Ramos (cell line): ENCODE results near the gene RPS6KC1.
"Not testable (repeated sequence)": the region's sequence is repeated elsewhere in the genome, so short reads cannot be mapped to it uniquely, and the experiment has no call there.

Experiments
- in situ Hi-C: fragments of 300-500 bp; cut with MboI; formaldehyde crosslinking; loops from one replicate; pipeline ENCODE4 v1.14.3; 2022; ENCODE audit warnings: low sequenced_read_pairs; ENCODE audit not compliant: unreplicated experiment

Gene RPS6KC1

DNA sequence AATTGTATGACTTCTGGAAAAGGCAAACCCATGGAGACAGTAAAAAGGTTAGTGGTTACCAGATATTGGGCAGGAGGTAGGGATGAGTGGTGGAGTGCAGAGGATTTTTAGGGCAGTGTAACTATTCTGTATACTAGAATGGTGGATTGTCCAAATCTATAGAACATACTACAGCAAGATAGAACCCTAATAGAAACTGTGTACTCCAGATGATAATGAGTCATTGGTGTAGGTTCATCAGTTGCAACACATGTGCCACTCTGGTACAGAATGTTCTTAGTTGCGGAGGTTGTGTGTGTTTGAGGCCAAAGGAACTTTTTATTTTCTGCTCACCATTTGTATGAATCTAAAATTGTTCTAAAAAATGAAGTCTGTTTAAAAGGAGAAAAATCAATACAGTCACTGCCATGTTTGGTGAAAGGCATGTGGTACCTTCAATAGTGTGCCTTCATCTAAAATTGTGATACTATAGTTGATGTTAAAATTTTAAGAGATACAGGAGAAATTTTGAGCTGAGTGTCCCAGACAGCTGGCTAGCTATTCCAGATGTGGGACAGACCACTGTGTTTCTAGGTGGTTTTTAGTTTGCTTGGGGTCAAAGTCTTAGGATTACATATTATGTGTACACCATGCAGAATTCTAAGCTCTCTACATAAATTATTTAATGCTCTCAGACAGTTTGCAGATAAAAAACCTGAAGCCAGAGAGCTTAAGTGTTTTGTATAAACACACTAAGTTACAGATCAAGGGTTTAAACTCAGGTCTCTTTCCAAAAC is 150.5 kb downstream of the RPS6KC1 start:
- in situ Hi-C loops = no loop called here

DNA sequence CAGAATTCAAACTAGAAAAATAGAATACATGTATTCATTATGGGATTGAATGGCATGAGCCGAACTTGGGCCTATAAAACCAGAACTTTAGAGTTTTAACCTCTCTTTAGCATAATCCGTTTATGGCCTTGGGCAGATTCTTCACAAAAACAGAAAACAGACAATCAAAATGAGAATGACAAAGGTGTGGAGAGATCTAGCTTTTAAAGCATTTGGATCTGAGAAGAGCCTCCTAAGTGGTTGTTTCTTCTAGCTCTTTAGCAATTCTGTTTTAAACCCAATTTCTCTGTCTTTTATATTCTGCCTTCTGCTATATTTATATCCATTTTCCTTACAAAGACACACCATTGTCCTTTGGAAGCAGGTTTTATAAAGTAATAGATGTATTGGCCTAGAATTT is 160.2 kb downstream of the RPS6KC1 start:
- in situ Hi-C loops = no loop called here

DNA sequence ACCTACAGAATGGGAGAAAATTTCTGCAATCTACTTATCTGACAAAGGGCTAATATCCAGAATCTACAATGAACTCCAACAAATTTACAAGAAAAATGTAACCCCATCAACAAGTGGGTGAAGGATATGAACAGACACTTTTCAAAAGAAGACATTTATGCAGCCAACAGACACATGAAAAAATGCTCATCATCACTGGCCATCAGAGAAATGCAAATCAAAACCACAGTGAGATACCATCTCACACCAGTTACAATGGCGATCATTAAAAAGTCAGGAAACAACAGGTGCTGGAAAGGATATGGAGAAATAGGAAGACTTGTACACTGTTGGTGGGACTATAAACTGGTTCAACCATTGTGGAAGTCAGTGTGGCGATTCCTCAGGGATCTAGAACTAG is 168.0 kb downstream of the RPS6KC1 start:
- in situ Hi-C loops = not testable (repeated sequence)

DNA sequence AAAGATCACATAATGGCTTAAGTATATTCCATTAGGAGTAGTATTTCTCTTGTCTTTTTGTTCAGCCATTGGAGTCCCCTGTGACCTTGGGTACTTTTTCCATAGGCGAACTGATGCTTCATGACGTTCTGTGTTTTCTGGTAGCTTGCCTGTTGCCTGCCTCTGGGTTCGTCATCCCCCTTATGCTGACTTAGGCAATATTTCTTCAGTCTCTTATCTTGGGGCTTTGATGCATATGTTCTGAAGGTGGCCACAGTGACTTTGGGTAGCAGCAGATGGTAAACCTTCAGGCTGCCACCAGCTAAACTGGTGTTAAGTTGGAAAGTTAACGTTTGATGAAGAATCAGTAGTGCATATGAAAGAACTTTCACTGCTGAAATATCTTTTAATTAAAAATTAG is 170.2 kb downstream of the RPS6KC1 start:
- in situ Hi-C loops = no loop called here

DNA sequence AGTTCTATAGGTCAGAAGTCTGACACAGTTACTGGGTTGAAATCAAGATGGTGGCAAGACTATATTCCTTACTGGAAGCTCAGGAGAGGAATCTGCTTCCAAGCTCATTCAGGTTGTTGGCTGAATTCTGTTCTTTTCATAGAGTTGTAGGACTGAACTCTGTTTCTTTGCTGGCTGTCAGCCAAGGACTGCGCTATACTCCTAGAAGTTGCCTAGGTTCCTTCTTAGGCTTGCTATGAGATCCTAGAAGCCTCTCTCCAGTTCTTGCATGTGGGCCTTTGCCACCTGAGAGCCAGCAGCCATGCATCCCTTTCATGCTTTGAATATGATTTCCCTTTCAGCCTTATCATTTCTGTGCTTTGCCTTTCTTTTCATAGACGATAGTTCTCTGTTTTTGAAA is 176.4 kb downstream of the RPS6KC1 start:
- in situ Hi-C loops = no loop called here

DNA sequence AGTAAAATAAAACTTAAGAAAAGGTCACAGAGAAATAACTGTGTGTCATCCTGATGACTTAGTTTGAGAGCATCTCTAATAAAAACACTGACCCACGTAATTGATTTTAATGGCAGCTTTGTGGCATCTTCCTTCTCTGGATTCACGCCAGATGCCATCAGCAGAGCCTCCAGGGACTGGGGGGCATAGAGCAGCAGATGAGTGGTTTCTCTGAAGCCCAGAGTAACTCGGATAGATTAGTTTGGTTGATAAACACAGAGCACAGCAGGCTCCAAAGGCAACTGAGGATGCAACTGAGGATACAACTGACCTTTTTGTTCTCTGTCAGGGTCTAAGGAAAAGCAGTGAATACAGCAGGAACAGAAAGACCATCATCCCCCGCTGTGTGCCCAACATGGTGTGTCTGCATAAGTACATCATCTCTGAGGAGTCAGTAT is 180.8 kb downstream of the RPS6KC1 start:
- in situ Hi-C loops = no loop called here

DNA sequence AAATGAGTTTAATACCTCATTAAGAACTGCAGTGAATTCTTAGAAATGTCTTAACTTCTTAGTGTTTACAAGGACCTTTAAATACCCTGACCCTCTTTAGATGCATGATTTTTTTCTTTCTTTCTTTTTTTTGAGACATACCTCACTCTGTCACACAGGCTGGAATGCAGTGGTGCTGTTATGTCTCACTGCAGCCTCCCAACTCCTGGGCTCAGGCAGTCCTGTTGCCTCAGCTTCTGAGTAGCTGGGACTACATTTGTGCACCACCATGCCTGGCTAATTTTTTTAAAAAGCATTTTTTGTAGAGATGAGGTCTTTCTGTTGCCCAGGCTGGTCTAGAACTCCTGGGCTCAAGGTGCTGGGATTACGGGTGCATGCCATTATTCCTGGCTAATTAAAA is 191.8 kb downstream of the RPS6KC1 start:
- in situ Hi-C loops = no loop called here

DNA sequence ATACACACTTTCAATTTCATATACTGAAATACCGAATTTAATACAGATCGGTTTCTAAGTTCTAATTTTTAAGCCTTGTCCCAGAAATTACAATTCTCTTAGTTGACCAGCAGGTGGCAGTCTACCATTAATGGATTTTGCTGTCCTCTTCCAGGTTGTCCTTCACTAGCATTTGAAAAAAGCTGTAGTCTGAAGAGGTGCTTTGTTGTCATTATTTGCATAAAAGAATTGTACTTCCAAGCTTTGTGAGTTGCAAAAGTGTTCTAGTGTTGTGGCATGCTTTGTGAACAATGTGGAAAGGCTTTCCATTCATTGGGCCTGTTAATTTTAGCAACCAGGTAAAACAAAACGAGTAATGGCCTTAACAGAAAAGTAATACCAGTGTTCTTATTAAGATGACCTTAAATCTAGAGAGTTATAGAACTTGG is 193.6 kb downstream of the RPS6KC1 start:
- in situ Hi-C loops = no loop called here

DNA sequence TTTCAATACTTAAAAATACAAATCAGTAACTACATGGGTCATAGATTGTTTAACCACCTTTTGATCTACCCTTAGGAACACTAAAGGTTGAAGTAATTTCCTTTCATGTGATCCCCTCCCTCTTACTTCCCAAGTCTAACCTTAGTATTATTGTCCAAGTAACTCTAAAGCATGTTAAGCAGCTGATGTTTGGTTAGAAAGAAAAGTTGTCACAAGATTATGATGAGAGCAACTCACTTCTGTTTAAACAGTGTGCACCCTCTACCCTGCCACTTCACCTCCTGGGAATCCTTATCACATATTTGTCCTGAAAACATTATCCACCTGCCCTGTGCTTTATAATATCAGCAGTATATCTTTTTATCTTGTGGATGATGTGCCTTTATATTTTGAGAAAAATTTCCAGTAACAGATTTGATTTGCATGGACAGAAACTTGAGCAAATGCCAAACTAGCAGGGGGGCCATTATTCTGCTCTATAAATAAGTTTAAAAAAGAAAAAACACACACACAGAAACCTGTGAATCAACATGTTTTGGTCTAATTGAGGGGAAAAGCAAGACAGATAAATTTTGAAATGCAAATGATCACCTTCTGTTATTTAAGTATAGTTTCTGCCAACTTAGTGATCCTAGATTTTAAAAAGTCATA is 194.3 kb downstream of the RPS6KC1 start:
- in situ Hi-C loops = no loop called here

DNA sequence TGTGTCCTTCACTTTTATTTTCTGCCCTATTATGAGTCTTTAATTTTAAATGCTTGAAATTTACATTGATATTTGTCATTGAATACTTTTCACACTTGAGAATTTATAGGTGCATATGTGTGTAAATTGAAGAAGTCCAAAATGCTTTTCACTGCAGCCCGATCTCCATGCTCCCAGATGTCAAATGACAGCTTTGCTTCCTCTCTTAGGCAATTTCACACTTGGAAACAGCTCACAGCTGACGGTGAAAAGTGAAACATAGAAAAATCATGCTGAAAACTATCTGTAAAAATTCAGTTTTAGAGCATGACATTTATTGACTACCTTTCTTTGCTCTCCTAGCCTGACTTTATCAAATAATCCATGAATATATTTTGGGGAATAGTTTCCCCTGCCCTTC is 196.0 kb downstream of the RPS6KC1 start:
- in situ Hi-C loops = no loop called here

DNA sequence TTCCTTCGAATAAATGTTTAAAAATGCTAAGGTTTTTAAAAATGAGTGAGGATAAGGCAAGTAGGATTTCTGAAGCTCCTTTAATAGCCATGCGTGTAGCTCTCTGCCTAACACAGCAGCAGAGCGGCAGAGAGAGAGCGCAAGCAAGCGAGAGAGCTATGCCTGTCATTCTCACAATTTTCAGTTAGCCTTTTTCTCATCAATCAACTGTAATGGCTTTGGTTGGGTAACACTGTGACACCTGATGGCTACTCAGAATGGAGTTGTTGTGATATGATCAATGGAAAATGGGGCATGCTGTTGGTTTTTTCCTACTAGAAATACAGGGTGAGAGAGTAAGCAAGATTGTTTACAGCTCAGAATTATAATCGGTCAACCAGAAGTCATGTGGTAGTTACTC is 198.4 kb downstream of the RPS6KC1 start:
- in situ Hi-C loops = no loop called here

DNA sequence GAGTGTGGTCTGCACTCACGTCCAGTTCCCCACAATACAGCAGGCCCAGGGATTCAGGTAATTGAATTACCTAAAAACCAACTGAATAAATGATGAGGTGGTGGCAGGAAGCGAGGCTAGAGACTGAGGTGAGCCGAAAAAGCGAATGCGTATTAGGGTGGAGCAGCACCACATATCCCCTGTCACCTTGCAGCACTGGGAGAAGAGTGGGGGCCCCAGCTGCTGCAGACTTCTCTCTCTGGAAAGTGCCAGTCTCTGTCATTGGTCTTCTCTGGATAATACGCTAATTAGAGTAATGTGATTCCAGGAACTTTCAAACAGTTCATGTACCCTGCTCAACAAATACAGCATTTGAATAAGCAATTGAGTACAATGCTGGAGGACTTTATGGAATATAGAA is 199.0 kb downstream of the RPS6KC1 start:
- in situ Hi-C loops = no loop called here

DNA sequence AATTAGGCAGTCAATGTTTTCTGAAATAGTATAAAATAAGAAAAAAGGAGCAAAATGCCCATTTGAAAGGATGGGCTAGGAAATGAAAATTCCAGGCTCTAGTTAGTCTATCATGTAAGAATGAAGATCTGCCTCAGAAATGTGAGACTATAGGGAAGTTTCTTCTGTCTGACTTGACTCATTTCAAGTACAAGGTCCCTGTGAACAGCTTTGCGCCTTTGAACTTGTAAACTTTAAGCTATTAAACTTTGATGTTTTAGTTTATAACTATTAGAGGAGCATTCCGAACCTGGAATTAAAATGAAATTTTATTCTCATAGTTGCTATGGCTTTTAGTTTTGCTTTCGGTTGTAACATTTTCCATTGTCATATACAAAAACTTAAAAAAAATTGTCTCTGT is 199.4 kb downstream of the RPS6KC1 start:
- in situ Hi-C loops = no loop called here

DNA sequence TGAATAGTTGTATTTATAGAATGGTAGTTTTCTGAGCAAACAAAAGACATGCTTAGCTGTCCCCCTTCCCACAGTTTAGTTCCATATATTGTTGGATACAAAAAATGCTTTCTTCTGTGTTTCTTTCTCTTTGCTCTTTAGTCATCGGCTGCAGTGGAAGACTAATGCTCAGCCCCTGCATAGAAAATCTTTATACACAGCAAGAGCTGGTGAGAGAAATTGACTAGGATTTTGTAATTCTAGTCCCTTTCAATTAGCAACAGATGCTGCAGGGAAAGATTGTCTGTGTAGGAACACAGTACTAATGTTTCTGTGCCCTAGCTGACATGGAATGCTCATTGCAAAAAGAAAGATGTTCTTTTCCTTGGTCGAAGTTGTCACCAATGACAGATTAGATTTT is 200.9 kb downstream of the RPS6KC1 start:
- in situ Hi-C loops = no loop called here

DNA sequence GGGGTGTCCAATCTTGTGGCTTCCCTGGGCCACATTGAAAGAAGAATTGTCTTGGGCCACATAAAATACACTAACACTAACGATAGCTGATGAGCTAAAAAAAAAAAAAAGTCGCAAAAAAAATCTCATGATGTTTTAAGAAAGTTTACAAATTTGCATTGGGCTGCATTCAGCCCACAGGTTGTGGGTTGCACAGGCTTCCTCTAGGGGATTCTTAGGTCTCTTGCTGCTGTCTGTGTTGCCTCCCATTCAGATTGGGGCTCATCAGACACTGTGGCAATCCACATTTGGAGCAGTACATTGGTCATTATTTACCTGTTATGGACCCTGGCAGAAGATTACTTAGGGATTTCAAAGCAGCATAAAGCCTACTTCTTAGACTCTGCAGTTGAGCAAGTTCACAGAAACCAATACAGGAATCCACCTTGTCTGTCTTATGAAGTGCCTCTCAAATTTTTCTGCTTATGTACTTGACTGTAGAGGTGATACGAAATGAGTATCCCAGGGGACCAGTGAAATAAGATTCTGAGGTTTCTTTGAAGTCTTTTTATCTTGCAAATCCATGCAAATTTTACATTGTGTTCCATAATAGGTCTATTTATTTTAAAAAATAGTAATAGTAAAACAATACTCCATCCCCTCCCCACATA is 205.5 kb downstream of the RPS6KC1 start:
- in situ Hi-C loops = no loop called here

DNA sequence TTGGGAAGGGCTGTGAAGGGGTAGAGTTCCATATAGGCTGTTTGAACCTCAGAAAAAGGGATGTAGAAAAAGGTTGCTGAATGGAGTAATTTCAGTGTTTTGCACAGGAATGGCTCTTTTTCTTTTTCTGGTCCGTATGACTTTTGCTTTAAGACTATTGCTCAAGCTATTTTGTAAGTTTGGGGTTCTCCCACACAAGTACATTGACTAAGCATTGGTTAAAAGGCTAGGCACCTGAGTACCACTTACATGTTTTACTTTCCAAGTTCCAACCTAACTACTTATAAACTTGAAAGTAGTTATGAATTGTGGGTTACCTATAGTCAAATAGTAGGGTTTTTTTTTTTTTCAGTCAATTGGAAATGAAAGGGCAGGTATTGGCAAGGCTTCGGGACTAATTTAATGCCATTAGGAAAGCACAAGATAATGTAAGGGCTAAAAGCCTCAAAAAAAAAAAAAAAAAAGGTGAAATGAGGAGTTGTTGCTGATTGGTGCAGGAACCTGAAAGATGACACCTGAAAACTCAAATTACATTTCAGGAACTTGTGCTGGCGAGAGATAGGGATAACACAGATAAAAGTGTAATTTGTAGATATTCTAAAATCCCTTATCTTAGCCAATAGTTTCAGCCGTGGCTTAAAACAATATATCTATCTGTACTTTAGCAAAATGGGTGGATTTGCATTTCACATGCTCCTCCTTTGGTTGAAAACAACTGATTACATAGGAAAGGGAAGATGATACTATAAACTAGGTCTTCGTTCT is 209.5 kb downstream of the RPS6KC1 start:
- in situ Hi-C loops = no loop called here

DNA sequence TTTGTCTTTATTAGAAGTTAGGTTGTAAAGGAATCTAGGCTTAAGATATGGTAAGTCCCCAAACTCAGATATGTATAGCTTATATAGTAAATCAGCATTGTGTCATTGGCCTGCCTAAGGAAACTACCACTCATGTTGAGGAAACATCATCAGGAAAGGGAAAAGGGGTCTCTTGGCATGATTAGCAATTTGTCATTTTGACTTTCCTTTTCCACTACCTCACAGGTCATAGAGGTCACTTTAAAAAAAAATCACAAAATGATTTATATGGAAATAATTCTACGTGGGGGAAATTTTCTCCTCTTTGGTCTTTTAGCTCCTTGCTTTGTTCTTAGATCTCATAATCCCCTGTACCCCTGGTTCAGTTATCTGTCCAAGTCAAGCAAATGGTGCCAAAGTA is 213.5 kb downstream of the RPS6KC1 start:
- in situ Hi-C loops = no loop called here

DNA sequence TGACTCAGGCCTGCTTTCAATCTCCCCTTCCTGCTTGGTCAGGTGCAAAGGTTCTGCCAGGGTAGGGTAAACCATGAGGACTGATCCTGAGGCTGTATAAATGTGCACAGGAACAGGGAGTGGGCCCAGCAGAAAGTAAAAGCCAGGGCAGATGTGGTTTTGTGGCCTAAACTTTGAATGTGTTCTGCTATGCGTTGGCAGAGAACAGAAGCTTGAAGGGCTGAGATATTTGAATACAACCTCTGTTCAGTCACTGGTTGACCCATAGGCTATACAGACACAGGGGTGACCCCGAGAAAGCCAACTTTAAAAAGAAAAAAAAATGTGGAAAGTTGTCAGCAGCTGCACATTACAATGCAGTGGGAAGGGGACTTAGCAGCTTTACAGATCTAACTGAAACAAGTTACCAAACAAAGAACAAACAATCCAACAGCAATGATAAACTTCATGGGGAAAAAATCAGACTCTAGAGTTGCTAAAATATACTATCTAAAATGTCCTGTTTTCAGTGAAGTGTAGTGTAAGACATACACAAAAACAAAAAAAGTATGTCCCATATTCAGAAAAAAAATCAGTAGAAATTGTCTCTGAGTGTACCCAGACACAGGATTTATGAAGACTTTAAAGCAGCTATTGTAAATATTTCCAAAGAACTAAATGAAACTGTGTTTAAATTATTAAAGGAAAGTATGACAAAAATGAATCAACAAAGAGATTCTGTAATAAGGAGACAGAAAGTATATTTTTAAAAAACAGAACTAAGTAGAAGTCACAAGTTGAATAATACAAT is 216.1 kb downstream of the RPS6KC1 start:
- in situ Hi-C loops = no loop called here

DNA sequence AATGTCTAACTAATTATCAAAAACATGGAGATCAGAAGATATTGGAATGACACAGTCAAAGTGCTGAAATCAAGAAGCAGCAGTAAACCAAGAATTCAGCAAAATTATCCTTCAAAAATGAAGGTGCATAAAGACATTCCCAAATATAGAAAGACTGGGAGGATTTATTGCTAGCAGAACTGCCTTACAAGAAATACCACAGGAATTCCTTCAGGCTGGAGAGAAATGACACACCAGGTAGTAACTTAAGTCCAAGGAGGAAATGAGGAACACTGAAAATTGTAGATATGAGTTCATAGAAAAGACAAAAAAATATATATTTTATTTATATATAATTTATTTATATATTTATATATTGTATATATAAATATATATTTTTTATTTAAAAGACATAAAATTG is 217.2 kb downstream of the RPS6KC1 start:
- in situ Hi-C loops = no loop called here

DNA sequence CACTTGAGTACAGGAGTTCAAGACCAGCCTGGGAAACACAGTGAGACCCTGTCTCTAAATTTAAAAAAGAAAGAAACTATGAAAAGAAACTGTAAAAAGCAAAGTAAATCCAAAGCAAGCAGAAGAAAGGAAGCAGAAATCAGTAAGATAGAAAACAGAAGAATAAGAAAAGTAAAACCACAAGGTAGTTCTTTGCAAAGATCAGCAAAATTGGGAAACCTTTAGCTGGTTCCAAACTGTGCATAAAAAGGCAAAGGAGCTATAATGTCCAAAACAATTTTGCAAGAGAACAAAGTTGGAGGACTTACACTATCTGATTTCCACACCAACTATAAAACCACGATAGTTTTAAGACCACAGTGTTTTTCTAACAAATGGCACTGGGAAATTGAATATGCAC is 218.8 kb downstream of the RPS6KC1 start:
- in situ Hi-C loops = no loop called here
